ENCODE measurements around the gene ITPKC. TPM values are rescaled to one million over a fixed set of nuclear protein-coding genes. Genes with fewer than 3 reads are reported as not detected.

The ITPKC gene
- total RNA-seq, 4 donors from 2014 or later, result 34.5 to 43.9 (median 38.9) TPM

DNA sequence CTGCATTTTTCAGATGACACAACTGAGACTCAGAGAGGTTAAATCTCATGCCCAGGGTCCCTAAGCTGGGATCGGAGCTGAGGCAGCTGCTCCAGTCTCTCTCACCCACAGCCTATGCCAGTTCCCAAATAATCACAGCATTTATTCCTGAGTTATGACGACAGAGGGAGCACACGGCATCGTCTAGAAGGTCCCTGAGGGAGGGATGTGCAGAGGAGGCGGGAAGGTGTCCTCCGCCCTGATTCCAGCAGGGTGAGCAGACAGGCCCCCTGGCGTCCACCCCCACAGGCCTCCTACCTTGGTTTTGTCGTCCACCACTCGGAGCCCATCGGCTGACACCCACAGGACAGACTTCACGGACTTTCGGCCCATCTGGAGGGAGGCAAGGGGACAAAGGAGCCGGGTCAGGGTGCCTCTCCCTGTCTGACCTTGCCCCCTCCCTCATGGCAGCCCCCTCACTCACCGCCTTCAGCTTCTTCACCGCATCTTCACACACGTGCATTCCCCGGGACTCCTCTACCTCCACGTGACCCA is 34.4 kb upstream of the ITPKC start:
- no peak for DNase-seq
- Histone ChIP-seq H3K27ac (no peak overlapping the region), H3K36me3 (peaks cover 0 to 67% (median 0%) of the 10 kb centered on the region in 3 donors), H3K4me1 (no peaks in the 10 kb centered on the region), H3K9me3 (no peaks in the 10 kb centered on the region), H3K4me3 (no peak overlapping the region), H3K27me3 (no peaks in the 10 kb centered on the region)
- TF ChIP-seq, protein P1, sequence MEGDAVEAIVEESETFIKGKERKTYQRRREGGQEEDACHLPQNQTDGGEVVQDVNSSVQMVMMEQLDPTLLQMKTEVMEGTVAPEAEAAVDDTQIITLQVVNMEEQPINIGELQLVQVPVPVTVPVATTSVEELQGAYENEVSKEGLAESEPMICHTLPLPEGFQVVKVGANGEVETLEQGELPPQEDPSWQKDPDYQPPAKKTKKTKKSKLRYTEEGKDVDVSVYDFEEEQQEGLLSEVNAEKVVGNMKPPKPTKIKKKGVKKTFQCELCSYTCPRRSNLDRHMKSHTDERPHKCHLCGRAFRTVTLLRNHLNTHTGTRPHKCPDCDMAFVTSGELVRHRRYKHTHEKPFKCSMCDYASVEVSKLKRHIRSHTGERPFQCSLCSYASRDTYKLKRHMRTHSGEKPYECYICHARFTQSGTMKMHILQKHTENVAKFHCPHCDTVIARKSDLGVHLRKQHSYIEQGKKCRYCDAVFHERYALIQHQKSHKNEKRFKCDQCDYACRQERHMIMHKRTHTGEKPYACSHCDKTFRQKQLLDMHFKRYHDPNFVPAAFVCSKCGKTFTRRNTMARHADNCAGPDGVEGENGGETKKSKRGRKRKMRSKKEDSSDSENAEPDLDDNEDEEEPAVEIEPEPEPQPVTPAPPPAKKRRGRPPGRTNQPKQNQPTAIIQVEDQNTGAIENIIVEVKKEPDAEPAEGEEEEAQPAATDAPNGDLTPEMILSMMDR (IDR thresholded peaks at IDR 0.05), result no peak
- TF ChIP-seq POLR2A (IDR thresholded peaks at IDR 0.05), result no peak

DNA sequence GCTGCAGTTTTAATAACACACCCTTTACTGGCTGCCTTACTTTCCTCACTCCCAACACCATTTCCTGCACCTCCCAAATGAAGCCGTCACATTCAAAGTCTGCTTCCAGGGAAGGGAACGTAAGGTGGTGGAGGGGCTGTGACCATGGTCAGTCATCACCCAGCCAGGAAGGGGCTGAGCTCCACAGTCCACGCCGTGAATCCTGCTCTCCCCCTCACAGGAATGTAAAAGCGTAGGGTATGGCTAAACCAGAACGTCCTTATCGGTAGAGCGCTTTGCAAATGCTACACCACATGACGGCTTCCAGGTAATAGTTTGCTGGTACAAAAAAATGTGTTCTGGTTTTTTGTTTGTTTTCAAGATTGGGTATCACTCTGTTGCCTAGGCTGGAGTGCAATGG is 33.5 kb upstream of the ITPKC start:
- Histone ChIP-seq H3K9me3 (no peaks in the 10 kb centered on the region), H3K4me3 (no peak overlapping the region), H3K36me3 (peaks cover 0 to 58% (median 0%) of the 10 kb centered on the region in 3 donors), H3K4me1 (peaks cover 0 to 7% (median 0%) of the 10 kb centered on the region in 4 donors), H3K27me3 (no peaks in the 10 kb centered on the region), H3K27ac (no peak overlapping the region)
- no peak for DNase-seq
- TF ChIP-seq, protein P1 (IDR thresholded peaks at IDR 0.05), result no peak
- TF ChIP-seq POLR2A (IDR thresholded peaks at IDR 0.05), result no peak

DNA sequence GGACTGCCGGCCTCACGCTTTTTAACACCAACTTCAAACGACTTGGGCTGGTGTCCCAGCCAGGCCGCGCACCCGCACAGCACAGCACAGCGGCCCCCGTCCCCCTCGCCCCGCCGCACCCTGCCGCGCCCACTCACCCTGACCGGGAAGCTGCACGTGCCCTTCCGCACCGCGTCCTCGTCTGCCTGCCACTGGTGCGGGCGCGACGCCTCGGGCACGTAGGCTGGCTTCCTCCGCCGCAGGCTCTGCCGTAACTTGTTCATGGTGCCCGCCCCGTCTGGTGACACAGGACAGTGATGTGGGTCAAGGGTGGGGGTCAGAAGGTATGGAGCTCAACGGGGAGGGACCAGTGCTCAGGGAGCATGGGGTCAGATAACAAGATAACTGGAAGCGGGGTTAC is 32.6 kb upstream of the ITPKC start:
- Histone ChIP-seq H3K27ac (no peak overlapping the region), H3K27me3 (no peaks in the 10 kb centered on the region), H3K4me1 (peaks cover 0 to 8% (median 0%) of the 10 kb centered on the region in 4 donors), H3K9me3 (no peaks in the 10 kb centered on the region), H3K4me3 (no peak overlapping the region), H3K36me3 (peaks cover 0 to 50% (median 0%) of the 10 kb centered on the region in 3 donors)
- no peak for TF ChIP-seq POLR2A (IDR thresholded peaks at IDR 0.05)
- TF ChIP-seq, protein P1 (IDR thresholded peaks at IDR 0.05), result no peak
- no peak for DNase-seq

DNA sequence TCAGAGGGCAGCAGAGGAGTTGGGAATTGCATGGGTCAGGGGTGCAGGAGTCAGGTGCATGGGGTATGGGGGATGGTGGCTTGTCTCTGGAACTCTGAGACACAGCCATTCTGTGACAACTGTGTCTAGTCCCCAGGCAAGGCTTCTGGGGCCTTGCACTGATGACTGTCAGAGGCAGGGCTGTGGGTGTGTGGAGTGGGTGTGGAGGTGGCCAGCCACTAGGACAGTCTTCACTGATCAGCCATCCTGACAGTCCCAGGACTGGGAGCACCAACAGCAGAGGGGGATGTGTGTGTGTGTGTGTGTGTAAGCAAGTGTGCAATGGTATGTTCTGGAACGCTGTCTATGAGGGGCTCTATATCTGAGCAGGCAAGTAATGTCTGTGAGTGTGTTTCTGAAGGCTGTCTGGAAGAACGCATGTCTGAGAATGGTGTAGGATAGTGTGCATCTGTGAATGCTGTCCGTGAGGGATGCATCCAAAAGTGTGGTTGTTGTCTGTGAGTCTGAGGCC is 31.8 kb upstream of the ITPKC start:
- Histone ChIP-seq H3K27me3 (no peaks in the 10 kb centered on the region), H3K36me3 (peaks cover 0 to 46% (median 0%) of the 10 kb centered on the region in 3 donors)

DNA sequence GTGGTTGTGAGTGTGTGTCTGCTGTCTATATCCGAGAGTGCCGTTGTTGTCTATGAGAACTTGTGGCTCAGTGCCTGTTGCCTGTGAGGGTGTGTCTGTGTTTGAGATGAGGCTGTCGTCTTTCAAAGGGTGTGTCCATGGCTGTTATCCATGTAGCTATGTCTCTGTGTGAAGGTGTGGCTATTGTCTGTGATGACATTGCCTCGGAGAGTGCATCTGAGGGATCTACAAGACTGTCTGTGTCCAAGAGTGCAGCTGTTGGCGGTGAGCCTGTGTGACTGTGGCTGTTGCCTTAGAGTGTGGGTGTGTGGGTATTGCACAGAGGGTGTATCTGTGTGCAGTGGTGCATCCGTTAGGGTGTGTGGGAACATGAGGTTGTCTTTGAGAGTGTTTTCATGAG is 31.3 kb upstream of the ITPKC start:
- Histone ChIP-seq H3K9me3 (no peaks in the 10 kb centered on the region), H3K27me3 (no peaks in the 10 kb centered on the region), H3K4me1 (peaks cover 0 to 10% (median 4%) of the 10 kb centered on the region in 4 donors), H3K36me3 (peaks cover 0 to 41% (median 0%) of the 10 kb centered on the region in 3 donors), H3K4me3 (no peak overlapping the region), H3K27ac (no peak overlapping the region)
- TF ChIP-seq, protein P1 (IDR thresholded peaks at IDR 0.05), result no peak
- TF ChIP-seq POLR2A (IDR thresholded peaks at IDR 0.05), result no peak
- DNase-seq, result no peak

More for the DNA sequence above, 31.8 kb upstream of the ITPKC start:
- Histone ChIP-seq H3K27ac (no peak overlapping the region), H3K4me1 (peaks cover 0 to 8% (median 3%) of the 10 kb centered on the region in 4 donors), H3K9me3 (no peaks in the 10 kb centered on the region), H3K4me3 (no peak overlapping the region)
- no peak for TF ChIP-seq POLR2A (IDR thresholded peaks at IDR 0.05)
- TF ChIP-seq, protein P1 (IDR thresholded peaks at IDR 0.05), result no peak
- no peak for DNase-seq
